Transverse colon (tissue), 4 donors: ENCODE measurements around the gene ACAP3. TPM values are rescaled to one million over a fixed set of nuclear protein-coding genes. Genes with fewer than 3 reads are reported as not detected.
"Not testable (repeated sequence)": the region's sequence is repeated elsewhere in the genome, so short reads cannot be mapped to it uniquely, and the experiment has no call there.

ENCODE experiments used
- DNase-seq: peaks from one replicate; pipeline ENCODE4 v3.0.0-alpha.2; 2019
- H3K27ac ChIP-seq, 4 donors: fragments of 200-600 bp; sonication (generic); 2 replicates each; pipeline ENCODE4 v1.5.1; 2016 to 2018; ENCODE audit warnings: inconsistent platforms in 4 of 4
- H3K27me3 ChIP-seq: fragments of 200-600 bp; sonication (generic); 2 replicates; pipeline ENCODE4 v1.5.1; 2017; ENCODE audit warnings: inconsistent platforms
- H3K36me3 ChIP-seq, 4 donors: fragments of 200-600 bp; sonication (generic); 2 replicates each; pipeline ENCODE4 v1.5.1; 2017 to 2019; ENCODE audit warnings: inconsistent platforms in 4 of 4
- H3K4me1 ChIP-seq, 4 donors: fragments of 200-600 bp; sonication (generic); 2 replicates each; pipeline ENCODE4 v1.5.1; 2017 to 2020; ENCODE audit warnings: inconsistent platforms in 4 of 4
- H3K4me3 ChIP-seq, 4 donors: fragments of 200-600 bp; sonication (generic); 1 replicate in 1 of 4; 2 replicates in 3 of 4; pipeline versions ENCODE4 v1.5.1 to v1.6.1; 2017 to 2019; ENCODE audit warnings: inconsistent platforms in 4 of 4
- H3K9me3 ChIP-seq, 2 donors: fragments of 200-600 bp; sonication (generic); 2 replicates each; pipeline ENCODE4 v1.5.1; 2017 to 2019; ENCODE audit warnings: inconsistent platforms in 2 of 2
- EP300 ChIP-seq: sonication (generic); formaldehyde crosslinking; IDR thresholded peaks from one replicate; pipeline ENCODE4 v1.6.1; 2017; ENCODE audit warnings: antibody characterized with exemption, low read depth
- POLR2A ChIP-seq: fragments of 450-650 bp; IDR thresholded peaks from one replicate; pipeline ENCODE4 v1.6.1; 2016; ENCODE audit warnings: antibody characterized with exemption, mild to moderate bottlenecking, moderate library complexity
- POLR2AphosphoS5 ChIP-seq, 3 donors: sonication (generic); formaldehyde crosslinking; IDR thresholded peaks; one replicate each; pipeline ENCODE4 v1.6.1; 2016; ENCODE audit warnings: antibody characterized with exemption in 3 of 3
- WGBS, 2 donors: methylation state at CpG; one replicate each; pipeline ENCODE4 v1.1.5; 2018; ENCODE audit warnings: low coverage in 1 of 2; 5-methylcytosine and 5-hydroxymethylcytosine counted together
- in situ Hi-C, 4 donors: fragments of 200-750 bp; cut with MboI; loops; one replicate each; pipeline versions ENCODE4 v1.15.0 to v1.15.1; 2017; ENCODE audit warnings: low sequenced_read_pairs in 3 of 4, low pct_ligation_motif_present in 1 of 4, low pct_unique_long_range_greater_than_20kb in 1 of 4
- intact Hi-C: fragments of 100-400 bp; cut with DNase I; formaldehyde crosslinking; loops from one replicate; pipeline ENCODE4 v1.15.1; 2023; ENCODE audit warnings: low total_unique reads
- total RNA-seq, 4 donors: library from RNA; depleted of rRNA; stranded (reverse); fragments of >200 nt; gene quantifications; one replicate each; pipeline ENCODE4 v1.1.0, GENCODE V29; 2016
- TF ChIP-seq, protein P1 (sequence below), 5 experiments: fragments of 200-600 bp in 3 of 5; fragments of 450-650 bp in 2 of 5; sonication (generic) in 3 of 5; IDR thresholded peaks; 1 replicate in 2 of 5; 2 replicates in 3 of 5; pipeline ENCODE4 v1.5.1; 2016 to 2017; ENCODE audit warnings: antibody characterized with exemption in 5 of 5, inconsistent platforms in 3 of 5, mild to moderate bottlenecking in 2 of 5, moderate library complexity in 1 of 5

Gene ACAP3
- total RNA-seq, 4 donors from 2014 or later: 52.4 to 190 (median 99.5) TPM

DNA sequence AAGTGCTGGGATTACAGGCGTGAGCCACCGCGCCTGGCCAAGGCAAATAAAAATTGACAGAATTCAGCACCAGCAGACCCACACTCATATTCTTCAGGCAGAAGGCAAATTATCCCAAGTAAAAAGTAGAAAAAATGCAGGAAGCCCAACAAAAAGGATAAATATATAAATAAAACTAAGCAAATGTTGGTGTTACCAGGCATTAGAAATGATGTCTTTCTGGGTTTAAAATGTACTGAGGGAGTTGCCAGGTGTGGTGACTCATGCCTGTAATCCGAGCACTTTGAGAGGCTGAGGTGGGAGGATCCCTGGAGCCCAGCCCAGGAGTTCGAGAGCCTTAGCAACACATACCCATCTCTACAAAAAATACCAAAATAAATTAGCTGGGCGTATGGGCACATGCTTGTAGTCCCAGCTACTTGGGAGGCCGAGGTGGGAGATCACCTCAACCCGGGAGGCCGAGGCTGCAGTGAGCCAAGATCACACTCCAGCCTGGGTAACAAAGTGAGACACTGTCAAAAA, 10.5 kb upstream of the ACAP3 start:
- Histone ChIP-seq H3K27me3 (no peaks in the 10 kb centered on the region), H3K4me1 (peaks cover 19 to 39% (median 21%) of the 10 kb centered on the region in 4 donors), H3K4me3 (no peak overlapping the region), H3K9me3 (no peaks in the 10 kb centered on the region), H3K36me3 (peaks cover 0 to 12% (median 5%) of the 10 kb centered on the region in 4 donors), H3K27ac (peak overlapping the region; percentile 71 to 89 (median 78))
- DNase-seq: peak; percentile 80
- intact Hi-C loops (no loop called here), in situ Hi-C loops (no loop called here)
- TF ChIP-seq EP300 (no peak), POLR2AphosphoS5 (IDR thresholded peaks at IDR 0.05) (peak in 2 of 3 donors; percentile 16 to 41), POLR2A (no peak)
- TF ChIP-seq, protein P1, sequence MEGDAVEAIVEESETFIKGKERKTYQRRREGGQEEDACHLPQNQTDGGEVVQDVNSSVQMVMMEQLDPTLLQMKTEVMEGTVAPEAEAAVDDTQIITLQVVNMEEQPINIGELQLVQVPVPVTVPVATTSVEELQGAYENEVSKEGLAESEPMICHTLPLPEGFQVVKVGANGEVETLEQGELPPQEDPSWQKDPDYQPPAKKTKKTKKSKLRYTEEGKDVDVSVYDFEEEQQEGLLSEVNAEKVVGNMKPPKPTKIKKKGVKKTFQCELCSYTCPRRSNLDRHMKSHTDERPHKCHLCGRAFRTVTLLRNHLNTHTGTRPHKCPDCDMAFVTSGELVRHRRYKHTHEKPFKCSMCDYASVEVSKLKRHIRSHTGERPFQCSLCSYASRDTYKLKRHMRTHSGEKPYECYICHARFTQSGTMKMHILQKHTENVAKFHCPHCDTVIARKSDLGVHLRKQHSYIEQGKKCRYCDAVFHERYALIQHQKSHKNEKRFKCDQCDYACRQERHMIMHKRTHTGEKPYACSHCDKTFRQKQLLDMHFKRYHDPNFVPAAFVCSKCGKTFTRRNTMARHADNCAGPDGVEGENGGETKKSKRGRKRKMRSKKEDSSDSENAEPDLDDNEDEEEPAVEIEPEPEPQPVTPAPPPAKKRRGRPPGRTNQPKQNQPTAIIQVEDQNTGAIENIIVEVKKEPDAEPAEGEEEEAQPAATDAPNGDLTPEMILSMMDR (IDR thresholded peaks at IDR 0.05): no peak
- 40 to 56% methylated on average over 9 of the region's 9 CpGs for WGBS, 2 donors

DNA sequence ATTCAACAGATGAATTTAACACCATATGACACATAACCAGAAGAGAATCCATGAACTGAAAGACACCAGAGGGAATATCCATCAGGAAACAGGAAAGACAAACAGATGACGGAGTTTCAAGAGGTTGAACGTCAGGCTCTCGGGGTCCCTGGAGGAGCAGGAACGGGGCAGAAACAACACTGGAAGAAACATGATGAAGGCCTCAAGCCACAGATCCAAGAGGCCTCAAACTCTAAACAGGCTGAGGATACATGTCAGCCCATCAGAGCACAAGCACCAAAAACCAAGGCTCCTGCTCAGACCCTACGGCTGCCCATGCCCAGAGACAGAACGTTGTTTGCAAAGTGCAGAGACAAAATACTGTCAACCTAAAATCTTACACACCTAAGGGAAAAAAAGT, 9.7 kb upstream of the ACAP3 start:
- intact Hi-C loops: no loop called here
- no peaks in the 10 kb centered on the region for H3K27me3 ChIP-seq
- 86 to 95% methylated on average over 4 to 6 of the region's 6 CpGs for WGBS, 2 donors
- peaks cover 15 to 32% (median 18%) of the 10 kb centered on the region in 4 donors for H3K4me1 ChIP-seq
- H3K27ac ChIP-seq: peak overlapping the region; percentile 71 to 89 (median 78)
- no peak overlapping the region for H3K4me3 ChIP-seq
- peaks cover 0 to 20% (median 6%) of the 10 kb centered on the region in 4 donors for H3K36me3 ChIP-seq
- H3K9me3 ChIP-seq: no peaks in the 10 kb centered on the region
- in situ Hi-C loops: no loop called here
- TF ChIP-seq EP300: no peak
- TF ChIP-seq POLR2AphosphoS5 (IDR thresholded peaks at IDR 0.05): no peak
- TF ChIP-seq, protein P1 (IDR thresholded peaks at IDR 0.05): no peak
- TF ChIP-seq POLR2A: no peak
- DNase-seq: no peak

DNA sequence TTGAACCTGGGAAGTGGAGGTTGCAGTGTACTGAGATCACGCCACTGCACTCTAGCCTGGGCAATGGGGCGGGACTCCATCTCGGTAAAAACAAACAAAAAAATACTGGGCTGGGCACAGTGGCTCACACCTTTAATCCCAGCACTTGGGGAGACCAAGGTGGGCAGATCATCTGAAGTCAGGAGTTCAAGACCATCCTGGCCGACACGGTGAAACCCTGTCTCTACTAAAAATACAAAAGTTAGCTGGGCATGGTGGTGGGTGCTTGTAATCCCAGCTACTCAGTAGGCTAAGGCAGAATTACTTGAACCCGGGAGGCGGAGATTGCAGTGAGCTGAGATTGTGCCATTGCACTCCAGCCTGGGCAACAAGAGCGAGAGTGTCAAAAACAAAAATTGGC, 8.5 kb upstream of the ACAP3 start:
- intact Hi-C loops, in situ Hi-C loops, H3K4me3 ChIP-seq, H3K27me3 ChIP-seq, H3K9me3 ChIP-seq, DNase-seq: not testable (repeated sequence)
- Histone ChIP-seq H3K27ac (peak overlapping the region in 2 of 4 donors; percentile 3 to 5), H3K36me3 (peaks cover 0 to 21% (median 8%) of the 10 kb centered on the region in 4 donors), H3K4me1 (peaks cover 12 to 28% (median 16%) of the 10 kb centered on the region in 4 donors)
- WGBS, 2 donors: 74 to 88% methylated on average over 8 of the region's 8 CpGs

DNA sequence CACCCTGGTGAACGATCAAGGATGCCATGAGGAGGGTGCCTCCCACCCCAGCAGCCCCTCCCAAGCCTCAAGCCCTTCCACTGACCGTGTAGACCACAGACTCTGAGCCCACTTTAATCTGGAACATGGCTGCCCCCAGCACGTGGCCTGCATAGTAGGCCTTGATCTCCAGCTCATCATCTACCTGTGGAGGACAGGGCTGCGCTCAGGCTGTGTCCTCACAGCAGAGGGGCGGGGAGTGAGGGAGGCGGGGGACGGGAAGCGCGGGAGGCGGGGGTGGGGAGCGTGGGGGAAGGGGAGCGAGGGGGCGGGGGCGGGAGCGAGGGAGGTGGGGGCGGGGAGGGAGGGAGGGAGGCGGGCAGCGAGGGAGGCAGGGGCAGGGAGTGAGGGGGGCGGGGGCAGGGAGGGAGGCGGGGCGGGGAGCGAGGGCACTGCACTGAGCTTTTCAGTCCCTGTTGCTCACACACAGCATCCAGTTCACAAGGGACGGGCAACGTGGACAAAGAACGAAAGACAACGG, 7.8 kb upstream of the ACAP3 start:
- no peaks in the 10 kb centered on the region for H3K27me3 ChIP-seq
- H3K4me3 ChIP-seq: no peak overlapping the region
- TF ChIP-seq EP300 (no peak), POLR2AphosphoS5 (IDR thresholded peaks at IDR 0.05) (no peak), POLR2A (no peak)
- TF ChIP-seq, protein P1 (IDR thresholded peaks at IDR 0.05): no peak
- 60 to 76% methylated on average over 4 to 9 of the region's 26 CpGs for WGBS, 2 donors
- in situ Hi-C loops: no loop called here
- DNase-seq: no peak
- peaks cover 12 to 28% (median 16%) of the 10 kb centered on the region in 4 donors for H3K4me1 ChIP-seq
- peak overlapping the region in 2 of 4 donors; percentile 5 to 43 for H3K27ac ChIP-seq
- intact Hi-C loops: no loop called here
- peaks cover 0 to 21% (median 8%) of the 10 kb centered on the region in 4 donors for H3K36me3 ChIP-seq
- no peaks in the 10 kb centered on the region for H3K9me3 ChIP-seq
